Endothelial cell of umbilical vein (primary cell): ENCODE results near the gene KIF26B.

Experiments used
- EZH2 ChIP-seq: IDR thresholded peaks from 2 replicates; pipeline ENCODE4 v1.6.1; 2012; ENCODE audit warnings: borderline replicate concordance, low read depth, mild to moderate bottlenecking, moderate library complexity, low read length, inconsistent platforms; ENCODE audit not compliant: severe bottlenecking
- POLR2A ChIP-seq: IDR thresholded peaks from 2 replicates; pipeline ENCODE4 v1.6.1; 2012; ENCODE audit warnings: low read depth, mild to moderate bottlenecking, control low read depth, low read length
- POLR2AphosphoS5 ChIP-seq: IDR thresholded peaks from 2 replicates; pipeline ENCODE4 v1.6.1; 2012; ENCODE audit warnings: low read depth, mild to moderate bottlenecking, control low read depth, low read length, moderate library complexity; ENCODE audit not compliant: insufficient read depth
- TF ChIP-seq, protein P1 (sequence below), 2 donors: IDR thresholded peaks; 1 replicate in 1 of 2; 2 replicates in 1 of 2; pipeline ENCODE4 v1.5.1; 2011; ENCODE audit warnings: low read length in 2 of 2, mild to moderate bottlenecking in 2 of 2, moderate library complexity in 2 of 2, control low read depth in 1 of 2, inconsistent platforms in 1 of 2, low read depth in 1 of 2; ENCODE audit not compliant: insufficient read depth in 1 of 2; ENCODE audit errors: extremely low read depth in 1 of 2

DNA sequence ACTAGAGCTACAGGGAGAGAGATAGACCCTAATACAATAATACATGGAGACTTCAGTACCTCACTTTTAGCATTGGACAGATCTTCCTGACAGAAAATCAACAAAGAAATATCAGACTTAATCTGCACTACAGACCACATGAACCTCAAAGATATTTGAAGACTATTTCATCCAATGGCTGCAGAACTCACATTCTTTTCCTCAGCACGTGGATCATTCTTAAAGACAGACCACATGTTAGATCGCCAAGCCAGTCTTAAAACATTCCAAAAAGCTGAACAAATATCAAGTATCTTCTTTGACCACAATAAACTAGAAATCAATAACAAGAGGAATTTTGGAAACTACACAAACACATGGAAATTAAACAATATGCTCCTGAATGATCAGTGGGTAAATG, 576.0 kb downstream of the KIF26B start:
- TF ChIP-seq POLR2AphosphoS5, result no peak
- TF ChIP-seq, protein P1, sequence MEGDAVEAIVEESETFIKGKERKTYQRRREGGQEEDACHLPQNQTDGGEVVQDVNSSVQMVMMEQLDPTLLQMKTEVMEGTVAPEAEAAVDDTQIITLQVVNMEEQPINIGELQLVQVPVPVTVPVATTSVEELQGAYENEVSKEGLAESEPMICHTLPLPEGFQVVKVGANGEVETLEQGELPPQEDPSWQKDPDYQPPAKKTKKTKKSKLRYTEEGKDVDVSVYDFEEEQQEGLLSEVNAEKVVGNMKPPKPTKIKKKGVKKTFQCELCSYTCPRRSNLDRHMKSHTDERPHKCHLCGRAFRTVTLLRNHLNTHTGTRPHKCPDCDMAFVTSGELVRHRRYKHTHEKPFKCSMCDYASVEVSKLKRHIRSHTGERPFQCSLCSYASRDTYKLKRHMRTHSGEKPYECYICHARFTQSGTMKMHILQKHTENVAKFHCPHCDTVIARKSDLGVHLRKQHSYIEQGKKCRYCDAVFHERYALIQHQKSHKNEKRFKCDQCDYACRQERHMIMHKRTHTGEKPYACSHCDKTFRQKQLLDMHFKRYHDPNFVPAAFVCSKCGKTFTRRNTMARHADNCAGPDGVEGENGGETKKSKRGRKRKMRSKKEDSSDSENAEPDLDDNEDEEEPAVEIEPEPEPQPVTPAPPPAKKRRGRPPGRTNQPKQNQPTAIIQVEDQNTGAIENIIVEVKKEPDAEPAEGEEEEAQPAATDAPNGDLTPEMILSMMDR (IDR thresholded peaks at IDR 0.05; ENCODE audit: extremely low read depth in 1 of 2, insufficient read depth in 1 of 2, low read depth in 1 of 2, low read length in 2 of 2), result no peak
- no peak for TF ChIP-seq EZH2
- no peak for TF ChIP-seq POLR2A
